Measurements from ENCODE around the gene CCSER2.
"Not testable (repeated sequence)": the region's sequence is repeated elsewhere in the genome, so short reads cannot be mapped to it uniquely, and the experiment has no call there.

The CCSER2 gene

GRCh38 chr10:84460520-84460919, 132.1 kb downstream of the CCSER2 start:
- no peak for DNase-seq

DNA sequence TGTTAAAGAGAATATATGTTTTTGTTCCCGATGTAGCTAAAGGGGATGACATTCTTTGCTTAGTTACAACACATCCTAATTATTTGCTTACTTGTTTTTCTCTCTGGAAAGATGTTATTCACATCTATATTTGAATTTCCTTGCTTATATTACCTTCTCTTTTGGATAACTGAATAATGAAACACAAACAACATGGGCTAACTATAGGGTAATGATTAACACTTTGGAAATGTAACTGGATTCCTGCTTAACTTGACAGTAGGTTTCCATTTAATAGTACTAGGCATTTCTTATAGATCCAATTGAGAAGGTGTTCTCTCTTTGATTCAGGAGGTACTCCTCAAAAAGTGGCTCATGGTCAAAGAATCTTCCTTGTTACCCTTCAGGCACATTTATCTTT, 141.1 kb downstream of the CCSER2 start:
- DNase-seq: no peak

DNA sequence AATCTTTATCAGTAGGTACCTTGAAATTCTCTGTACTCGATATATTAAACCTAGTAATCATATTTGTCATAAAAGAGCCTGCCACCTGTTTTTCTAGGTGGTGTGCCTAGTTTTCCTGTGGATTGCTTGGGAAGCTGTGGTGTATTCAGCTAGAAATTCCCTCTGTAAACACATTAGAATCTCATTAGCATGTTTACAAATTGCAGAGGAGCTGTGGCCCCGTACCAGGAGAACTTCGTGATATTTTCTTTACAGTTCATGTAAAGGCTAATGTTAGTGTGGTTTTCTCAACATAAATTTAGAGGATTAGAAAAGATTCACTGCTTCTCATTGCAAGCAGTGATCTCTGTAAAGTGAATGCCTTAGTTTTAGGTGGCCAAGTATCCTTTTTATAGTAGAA, 144.7 kb downstream of the CCSER2 start:
- DNase-seq: no peak

DNA sequence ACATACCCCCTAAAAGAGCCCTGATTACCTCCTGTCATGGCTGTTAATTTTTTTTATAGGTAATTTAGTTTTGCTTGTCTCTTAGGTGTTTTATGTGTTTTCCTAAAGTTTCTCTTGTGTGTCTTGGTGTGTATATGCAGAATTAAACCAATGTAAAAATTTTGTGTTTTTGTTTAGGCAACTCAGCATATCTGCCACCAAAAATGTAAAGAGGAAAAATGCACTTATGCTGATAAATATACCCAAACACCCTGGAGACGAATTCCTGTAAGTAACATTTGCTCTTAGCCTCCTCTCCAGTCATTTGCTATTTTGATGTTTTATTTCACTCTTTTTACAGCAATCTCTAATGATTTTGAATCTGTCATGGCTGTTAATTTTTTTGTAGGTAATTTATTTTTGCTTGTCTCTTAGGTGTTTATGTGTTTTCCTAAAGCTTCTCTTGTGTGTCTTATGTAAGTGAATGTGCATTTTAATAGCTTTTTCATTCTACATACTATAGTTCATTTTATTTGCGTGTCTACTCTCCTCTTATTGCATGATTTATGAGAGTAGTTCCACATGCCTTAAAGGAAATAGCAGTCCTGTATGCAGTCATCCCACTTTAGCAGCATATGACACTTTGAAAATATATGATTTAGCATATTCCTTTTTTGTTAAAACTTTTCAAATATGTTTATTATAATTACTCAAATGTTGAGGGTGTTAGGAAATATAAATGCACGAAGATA, 149.2 kb downstream of the CCSER2 start:
- no peak for DNase-seq

DNA sequence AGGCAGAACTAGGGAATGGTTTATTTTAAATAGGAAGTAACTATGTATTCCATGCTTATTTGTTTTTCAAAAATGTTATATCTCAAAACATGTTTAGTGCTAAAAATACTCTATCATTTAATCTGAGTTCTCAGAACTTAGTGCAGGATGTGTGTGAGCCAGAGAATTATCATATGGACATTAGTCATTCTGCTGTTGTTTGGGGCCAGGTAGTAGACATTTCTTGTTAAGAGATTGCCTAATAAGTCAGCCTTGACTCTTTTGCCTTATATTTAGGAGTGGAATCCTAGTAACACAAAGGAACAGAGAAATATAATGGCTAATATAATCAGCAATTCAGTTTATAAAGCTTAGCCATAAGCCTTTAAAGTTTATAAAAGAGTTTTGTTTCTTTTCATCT, 149.8 kb downstream of the CCSER2 start:
- peak; percentile 47 for DNase-seq

- no peak for DNase-seq
These were observed 150.3 kb downstream of the CCSER2 start for GRCh38 chr10:84478679-84479078.

DNA sequence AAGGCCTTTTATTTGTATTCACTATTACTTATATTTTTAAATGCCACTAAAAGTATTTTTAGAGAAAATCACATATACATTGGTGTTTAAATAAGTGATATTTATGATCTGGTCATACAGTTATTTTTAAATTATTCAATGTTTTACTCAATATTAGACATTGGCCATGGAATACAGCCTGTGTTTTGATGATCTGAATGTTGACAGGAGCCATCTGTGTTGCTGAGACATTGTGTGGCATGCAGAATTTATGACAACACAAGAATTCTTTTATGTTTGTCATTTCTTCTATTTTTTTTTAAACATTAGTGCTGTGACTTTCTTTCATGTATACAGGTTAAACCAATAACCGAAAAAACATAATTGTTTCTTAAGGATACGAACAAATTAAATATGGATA, 156.2 kb downstream of the CCSER2 start:
- no peak for DNase-seq

DNA sequence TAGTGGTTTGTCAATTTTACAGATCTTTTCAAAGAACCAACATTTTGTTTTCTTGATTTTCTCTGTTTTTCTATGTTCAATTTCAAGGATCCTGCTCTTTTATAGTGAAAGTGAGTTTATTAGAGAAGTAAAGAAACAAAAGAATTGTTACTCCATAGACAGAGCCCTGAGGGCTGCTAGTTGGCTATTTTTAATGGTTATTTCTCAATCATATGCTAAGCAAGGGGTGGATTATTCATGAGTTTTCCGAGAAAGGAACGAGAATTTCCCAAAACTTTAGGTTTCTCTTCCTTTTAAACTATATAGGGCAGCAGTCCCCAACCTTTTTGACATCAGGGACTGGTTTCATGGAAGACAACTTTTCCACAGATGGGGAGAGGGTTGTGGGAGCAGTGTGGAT, 165.0 kb downstream of the CCSER2 start:
- no peak for DNase-seq

DNA sequence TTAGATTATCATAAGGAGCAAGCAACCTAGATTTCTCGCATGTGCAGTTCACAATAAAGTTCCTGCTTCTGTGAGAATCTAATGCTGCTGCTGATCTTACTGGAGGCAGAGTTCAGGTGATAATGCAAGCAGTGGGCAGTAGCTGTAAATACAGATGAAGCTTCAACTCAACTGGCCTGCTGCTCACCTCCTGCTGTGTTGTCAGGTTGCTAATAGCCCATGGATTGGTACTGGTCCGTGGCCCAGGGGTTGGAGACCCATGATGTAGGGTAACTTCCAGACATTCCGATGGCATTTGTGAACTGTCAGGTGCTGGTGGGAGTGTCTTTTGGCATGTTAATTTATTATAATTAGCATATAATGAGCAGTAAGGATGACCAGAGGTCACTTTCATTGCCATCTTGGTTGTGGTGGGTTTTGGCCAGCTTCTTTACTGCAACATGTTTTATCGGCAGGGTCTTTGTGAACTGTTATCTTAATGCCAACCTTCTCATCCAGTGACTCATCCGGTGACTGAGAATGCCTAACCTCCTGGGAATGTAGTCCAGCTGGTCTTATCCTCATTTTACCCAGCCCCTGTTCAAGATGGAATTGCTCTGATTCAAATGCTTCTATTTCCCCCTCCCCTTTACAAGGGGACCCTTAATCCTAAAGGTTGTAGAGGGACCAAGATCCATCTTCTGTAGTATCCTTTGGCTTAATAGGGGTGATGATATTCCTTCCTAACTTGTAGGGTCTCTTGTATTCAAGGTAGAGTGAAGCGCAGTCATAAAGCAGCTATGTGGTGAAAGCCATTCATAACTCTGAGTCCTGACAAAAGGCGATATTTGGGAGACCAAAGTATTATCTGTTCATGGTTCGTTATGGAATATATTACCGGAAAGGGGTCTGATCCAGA, 165.8 kb downstream of the CCSER2 start:
- DNase-seq: no peak

DNA sequence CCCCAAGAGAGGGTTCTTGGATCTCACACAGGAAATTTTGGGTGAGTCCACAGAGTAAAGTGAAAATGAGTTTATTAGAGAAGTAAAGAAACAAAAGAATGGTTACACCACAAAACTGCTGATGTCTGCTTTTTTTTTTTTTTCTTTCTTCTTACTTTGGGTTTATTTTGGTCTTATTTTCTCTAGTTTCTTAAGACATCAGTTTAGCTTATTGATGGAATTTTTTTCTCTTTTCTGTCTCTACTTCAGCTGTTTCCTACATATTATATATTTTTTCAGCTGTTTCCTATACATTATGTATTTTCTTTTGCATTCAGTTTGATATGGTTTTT, 166.4 kb downstream of the CCSER2 start:
- no peak for DNase-seq

DNA sequence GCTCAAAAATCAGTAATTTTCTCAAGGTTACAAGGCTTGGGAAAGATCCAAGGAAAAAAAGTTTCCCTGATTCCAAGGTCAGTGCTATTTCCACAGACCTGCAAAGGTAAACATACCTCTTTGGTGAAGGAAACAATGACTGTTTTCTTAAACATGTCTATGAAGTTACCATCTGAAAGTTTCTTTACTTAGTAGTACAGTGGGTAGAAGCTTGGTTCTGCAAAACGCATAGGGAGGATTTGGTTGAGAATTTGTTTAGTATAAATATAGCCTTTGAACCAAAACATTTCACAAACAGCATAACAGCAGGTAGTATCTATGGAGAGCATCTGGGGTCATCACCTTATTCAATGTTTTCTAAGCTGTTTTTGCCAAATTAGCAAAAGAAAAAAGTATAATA, 169.6 kb downstream of the CCSER2 start:
- no peak for DNase-seq

DNA sequence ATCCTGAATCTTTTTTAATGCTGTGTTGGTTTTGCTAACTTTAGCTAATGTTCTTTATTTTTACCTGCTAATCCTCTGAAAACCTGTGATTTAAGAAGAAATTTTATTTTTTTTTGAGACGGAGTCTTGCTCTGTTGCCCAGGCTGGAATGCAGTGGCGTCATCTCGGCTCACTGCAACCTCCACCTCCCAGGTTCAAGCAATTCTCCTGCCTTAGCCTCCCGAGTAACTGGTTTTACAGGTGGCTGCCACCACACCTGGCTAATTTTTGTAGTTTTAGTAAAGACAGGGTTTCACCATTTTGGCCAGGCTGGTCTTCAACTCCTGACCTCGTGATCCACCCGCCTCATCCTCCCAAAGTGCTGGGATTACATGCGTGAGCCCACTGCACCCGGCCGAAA, 170.7 kb downstream of the CCSER2 start:
- DNase-seq: not testable (repeated sequence)

- DNase-seq: no peak
These were observed 171.5 kb downstream of the CCSER2 start for GRCh38 chr10:84499846-84500245.

GRCh38 chr10:84510121-84510520, 181.7 kb downstream of the CCSER2 start:
- DNase-seq: no peak

GRCh38 chr10:84511106-84511505, 182.7 kb downstream of the CCSER2 start:
- peak; percentile 64 for DNase-seq

GRCh38 chr10:84511709-84512285, 183.4 kb downstream of the CCSER2 start:
- DNase-seq: no peak

GRCh38 chr10:84517554-84517953, 189.2 kb downstream of the CCSER2 start:
- no peak for DNase-seq

- no peak for DNase-seq
These were observed 190.8 kb downstream of the CCSER2 start for GRCh38 chr10:84519235-84519634.

DNA sequence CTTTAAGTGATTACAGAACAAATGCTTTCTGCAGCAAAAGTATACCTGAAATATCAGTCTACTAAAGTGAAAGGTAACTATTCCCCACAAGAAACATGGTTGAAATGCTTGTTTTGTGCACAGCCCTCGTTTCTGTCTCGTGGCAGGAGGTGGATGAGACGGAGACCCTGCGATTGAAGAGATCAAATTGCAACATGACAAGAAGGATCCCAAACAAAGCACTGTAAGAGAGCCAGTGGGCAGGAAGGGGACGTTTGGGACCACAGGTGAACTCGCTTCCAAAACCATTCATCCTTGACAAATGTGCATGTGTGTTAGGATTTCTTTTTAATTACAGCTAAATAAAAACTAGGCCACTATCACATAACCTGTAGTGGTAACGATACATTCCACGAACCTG, 192.6 kb downstream of the CCSER2 start:
- no peak for DNase-seq

DNA sequence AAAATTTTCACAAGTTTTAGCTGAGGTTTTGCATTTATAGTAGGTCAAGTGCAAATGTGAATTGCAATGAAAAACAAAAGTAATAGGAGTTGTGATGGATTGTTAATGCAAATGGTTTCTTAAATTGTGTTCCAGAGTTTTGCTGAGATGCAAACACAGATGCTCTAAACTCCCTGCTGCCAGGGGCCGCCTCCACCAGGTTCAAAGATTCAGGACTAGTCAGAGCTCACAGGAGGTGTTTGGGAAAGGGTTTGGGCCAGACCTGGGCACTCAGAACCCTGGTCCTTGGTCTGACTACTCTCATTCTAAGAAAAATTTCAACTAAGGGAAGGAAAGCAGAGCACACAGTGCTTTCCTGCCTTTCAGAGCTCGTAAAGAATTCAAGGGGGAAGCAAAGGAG, 193.1 kb downstream of the CCSER2 start:
- DNase-seq: no peak

- DNase-seq: no peak
These were observed 194.4 kb downstream of the CCSER2 start for GRCh38 chr10:84522612-84523462.

- peak; percentile 17 for DNase-seq
These were observed 195.1 kb downstream of the CCSER2 start for GRCh38 chr10:84523526-84523925.

GRCh38 chr10:84524435-84524834, 196.0 kb downstream of the CCSER2 start:
- DNase-seq: no peak

All from OCI-M1 (cell line).